Omental fat pad (tissue), 4 donors: ENCODE data around the gene CEMIP2. TPM values are rescaled to one million over a fixed set of nuclear protein-coding genes. Genes with fewer than 3 reads are reported as not detected.

ENCODE experiments used
- ATAC-seq: fragments of 150-250 bp; one replicate; pipeline ENCODE4 v1.9.1; 2016; ENCODE audit warnings: mild to moderate bottlenecking, moderate library complexity; ENCODE audit not compliant: low FRiP score
- DNase-seq: peaks from one replicate; pipeline ENCODE4 v3.0.0-alpha.2; 2019; ENCODE audit warnings: low spot score
- CTCF ChIP-seq, 3 donors: fragments of 450-650 bp; IDR thresholded peaks; one replicate each; pipeline ENCODE4 v1.5.1; 2016 to 2017; ENCODE audit warnings: antibody characterized with exemption in 3 of 3, mild to moderate bottlenecking in 3 of 3, moderate library complexity in 2 of 3
- total RNA-seq, 4 donors: library from RNA; depleted of rRNA; stranded (reverse); fragments of >200 nt; gene quantifications; one replicate each; pipeline ENCODE4 v1.1.0, GENCODE V29; 2016

Gene CEMIP2
- total RNA-seq, 4 donors from 2014 or later, result 67.1 to 496 (median 126) TPM

DNA sequence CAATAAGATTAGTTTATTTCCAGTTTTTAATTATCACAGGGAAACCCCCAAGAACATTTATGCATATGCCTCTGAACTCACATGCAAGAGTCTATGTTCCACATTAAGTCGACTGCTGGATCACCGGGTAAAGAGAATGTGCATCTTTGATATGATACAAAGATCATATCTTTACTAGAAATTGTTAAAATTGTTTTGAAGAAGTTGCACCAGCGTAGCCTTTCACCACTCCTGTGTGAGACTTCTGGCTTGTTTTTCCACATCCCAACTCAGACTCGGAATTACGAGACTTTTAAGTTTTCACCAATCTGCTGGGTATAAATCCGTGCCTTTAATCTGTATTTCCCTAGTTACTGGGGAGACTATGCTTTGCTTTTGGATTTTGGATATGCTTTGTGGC lies 113.2 kb downstream of the CEMIP2 start:
- TF ChIP-seq CTCF (IDR thresholded peaks at IDR 0.05), result no peak
- ATAC-seq (no peak), DNase-seq (no peak)

- no peak for TF ChIP-seq CTCF (IDR thresholded peaks at IDR 0.05)
- no peak for DNase-seq
- ATAC-seq, result no peak
Measured at GRCh38 chr9:71652480-71652879, 115.8 kb downstream of the CEMIP2 start.

GRCh38 chr9:71648453-71648852 lies 119.9 kb downstream of the CEMIP2 start:
- no peak for ATAC-seq
- no peak for DNase-seq

GRCh38 chr9:71647094-71647591 lies 121.2 kb downstream of the CEMIP2 start:
- DNase-seq (peak; percentile 51), ATAC-seq (peak; percentile 85)
- no peak for TF ChIP-seq CTCF (IDR thresholded peaks at IDR 0.05)

More at GRCh38 chr9:71648453-71648852, 119.9 kb downstream of the CEMIP2 start:
- TF ChIP-seq CTCF (IDR thresholded peaks at IDR 0.05), result no peak

GRCh38 chr9:71646131-71646530 lies 122.2 kb downstream of the CEMIP2 start:
- ATAC-seq (no peak), DNase-seq (no peak)
- no peak for TF ChIP-seq CTCF (IDR thresholded peaks at IDR 0.05)

- ATAC-seq (no peak), DNase-seq (no peak)
- TF ChIP-seq CTCF (IDR thresholded peaks at IDR 0.05), result no peak
Measured at GRCh38 chr9:71644819-71645362, 123.4 kb downstream of the CEMIP2 start.

DNA sequence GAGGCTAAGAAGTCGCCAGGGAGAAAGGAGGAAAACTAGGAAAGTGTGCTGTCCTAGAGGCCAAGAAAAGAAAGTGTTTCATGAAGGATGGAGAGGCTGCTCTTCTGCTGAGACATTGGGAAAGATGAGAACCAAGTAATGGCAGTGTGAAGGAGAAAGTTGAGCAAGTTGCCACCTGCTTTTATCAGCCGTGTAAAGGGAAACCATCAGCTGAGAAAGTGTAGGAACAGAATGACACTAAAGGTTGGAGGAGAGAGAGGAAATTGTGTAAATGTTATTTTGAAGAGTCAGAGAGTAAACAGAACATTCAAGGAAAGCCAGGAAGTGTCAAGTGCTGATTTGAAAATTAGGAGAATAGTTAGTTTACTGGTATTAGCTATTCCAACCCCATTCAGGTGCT lies 125.0 kb downstream of the CEMIP2 start:
- ATAC-seq, result no peak
- no peak for TF ChIP-seq CTCF (IDR thresholded peaks at IDR 0.05)
- DNase-seq, result no peak
